ENCODE measurements around the gene TNKS1BP1.

DNA sequence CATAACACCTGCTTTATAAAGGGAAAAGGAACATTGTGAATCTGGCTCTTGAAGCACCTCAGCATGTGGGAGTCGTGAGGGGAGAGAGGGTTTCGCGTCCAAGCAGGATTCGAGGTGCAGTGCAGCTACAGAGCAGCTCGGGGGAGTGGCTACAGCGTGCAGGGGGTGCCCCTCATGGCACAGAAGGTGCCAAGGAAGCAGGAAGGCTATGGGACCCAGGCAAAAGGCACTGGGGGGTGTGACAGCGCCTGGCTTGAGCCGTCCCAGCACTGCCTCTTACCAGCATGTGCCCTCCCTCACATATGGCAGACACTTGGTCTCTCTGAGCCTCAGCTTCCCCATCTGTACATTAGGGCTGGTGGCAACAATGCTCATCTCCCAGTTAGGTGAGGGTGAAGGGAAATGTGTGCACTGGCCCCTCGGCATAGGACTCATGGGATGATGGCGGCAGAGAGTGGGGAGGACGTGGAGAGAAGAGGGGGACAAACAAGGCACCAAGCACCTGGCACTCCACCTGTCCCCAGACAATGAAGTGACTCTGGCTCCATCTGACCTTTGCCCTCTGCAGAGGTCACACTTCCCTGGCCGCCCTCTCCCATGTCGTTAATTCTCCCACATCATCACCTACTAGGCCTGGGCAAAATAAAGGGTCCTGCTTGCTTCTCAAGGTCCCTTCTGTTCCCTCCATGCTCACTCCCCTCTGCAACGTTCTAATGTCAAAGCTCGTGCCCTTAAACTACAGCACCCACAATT is 10.4 kb downstream of the TNKS1BP1 start:
- TF ChIP-seq, protein P1, sequence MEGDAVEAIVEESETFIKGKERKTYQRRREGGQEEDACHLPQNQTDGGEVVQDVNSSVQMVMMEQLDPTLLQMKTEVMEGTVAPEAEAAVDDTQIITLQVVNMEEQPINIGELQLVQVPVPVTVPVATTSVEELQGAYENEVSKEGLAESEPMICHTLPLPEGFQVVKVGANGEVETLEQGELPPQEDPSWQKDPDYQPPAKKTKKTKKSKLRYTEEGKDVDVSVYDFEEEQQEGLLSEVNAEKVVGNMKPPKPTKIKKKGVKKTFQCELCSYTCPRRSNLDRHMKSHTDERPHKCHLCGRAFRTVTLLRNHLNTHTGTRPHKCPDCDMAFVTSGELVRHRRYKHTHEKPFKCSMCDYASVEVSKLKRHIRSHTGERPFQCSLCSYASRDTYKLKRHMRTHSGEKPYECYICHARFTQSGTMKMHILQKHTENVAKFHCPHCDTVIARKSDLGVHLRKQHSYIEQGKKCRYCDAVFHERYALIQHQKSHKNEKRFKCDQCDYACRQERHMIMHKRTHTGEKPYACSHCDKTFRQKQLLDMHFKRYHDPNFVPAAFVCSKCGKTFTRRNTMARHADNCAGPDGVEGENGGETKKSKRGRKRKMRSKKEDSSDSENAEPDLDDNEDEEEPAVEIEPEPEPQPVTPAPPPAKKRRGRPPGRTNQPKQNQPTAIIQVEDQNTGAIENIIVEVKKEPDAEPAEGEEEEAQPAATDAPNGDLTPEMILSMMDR (conservative IDR thresholded peaks at IDR 0.05): no peak
- no peak for TF ChIP-seq EZH2 (IDR thresholded peaks at IDR 0.05; ENCODE audit: low read depth)

Measured in PC-9 (cell line).